HCT116 (cell line): ENCODE data around the gene RSAD1.

Experiments used
- EZH2 ChIP-seq: fragments of 200-600 bp; sonication (generic); IDR thresholded peaks from 2 replicates; pipeline ENCODE4 v1.6.1; 2017; ENCODE audit warnings: antibody characterized with exemption, mixed run types
- EZH2phosphoT487 ChIP-seq: fragments of 200-600 bp; IDR thresholded peaks from 2 replicates; pipeline ENCODE4 v1.6.1; 2018; ENCODE audit warnings: antibody characterized with exemption, borderline replicate concordance
- FOSL1 ChIP-seq: IDR thresholded peaks from 2 replicates; pipeline ENCODE4 v1.6.1; 2012; ENCODE audit warnings: low read depth
- POLR2AphosphoS5 ChIP-seq: IDR thresholded peaks from 2 replicates; pipeline ENCODE4 v1.6.1; 2011; ENCODE audit warnings: mild to moderate bottlenecking, low read depth, low read length, moderate library complexity
- TF ChIP-seq, protein P1 (sequence below), 3 experiments: fragments of 200-600 bp in 1 of 3; sonication (generic) in 1 of 3; IDR thresholded peaks in 2 of 3; conservative IDR thresholded peaks in 1 of 3; 2 replicates each; pipeline ENCODE4 v1.5.1; 2012 to 2017; ENCODE audit warnings: low read depth in 2 of 3, low read length in 2 of 3, antibody characterized with exemption in 1 of 3, borderline replicate concordance in 1 of 3, control low read depth in 1 of 3, mild to moderate bottlenecking in 1 of 3, mixed read lengths in 1 of 3, mixed run types in 1 of 3, moderate library complexity in 1 of 3; ENCODE audit not compliant: insufficient read depth in 1 of 3

DNA sequence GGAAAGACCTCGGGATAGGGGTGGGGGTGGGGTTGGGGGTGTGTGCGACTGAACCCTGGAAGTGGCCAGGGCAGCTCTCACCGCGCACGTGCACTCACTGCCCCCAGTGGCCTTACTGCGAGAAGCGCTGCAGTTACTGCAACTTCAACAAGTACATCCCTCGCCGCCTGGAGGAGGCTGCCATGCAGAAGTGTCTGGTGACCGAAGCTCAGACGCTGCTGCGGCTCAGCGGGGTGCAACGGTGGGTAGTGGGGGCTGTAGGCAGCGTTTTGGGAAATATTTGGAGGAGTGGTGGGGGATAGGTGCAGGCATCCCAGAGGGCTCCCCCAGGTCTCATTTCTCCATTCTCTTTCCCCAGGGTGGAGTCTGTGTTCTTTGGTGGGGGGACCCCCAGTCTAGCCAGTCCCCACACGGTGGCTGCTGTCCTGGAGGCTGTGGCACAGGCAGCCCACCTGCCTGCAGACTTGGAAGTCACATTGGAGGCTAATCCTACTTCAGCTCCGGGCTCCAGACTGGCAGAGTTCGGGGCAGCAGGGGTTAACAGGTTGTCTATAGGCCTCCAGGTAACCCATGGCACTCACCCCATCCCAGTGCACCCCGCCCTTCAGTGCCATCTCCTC, 972 bp downstream of the RSAD1 start:
- TF ChIP-seq FOSL1, result no peak
- no peak for TF ChIP-seq EZH2phosphoT487
- TF ChIP-seq, protein P1, sequence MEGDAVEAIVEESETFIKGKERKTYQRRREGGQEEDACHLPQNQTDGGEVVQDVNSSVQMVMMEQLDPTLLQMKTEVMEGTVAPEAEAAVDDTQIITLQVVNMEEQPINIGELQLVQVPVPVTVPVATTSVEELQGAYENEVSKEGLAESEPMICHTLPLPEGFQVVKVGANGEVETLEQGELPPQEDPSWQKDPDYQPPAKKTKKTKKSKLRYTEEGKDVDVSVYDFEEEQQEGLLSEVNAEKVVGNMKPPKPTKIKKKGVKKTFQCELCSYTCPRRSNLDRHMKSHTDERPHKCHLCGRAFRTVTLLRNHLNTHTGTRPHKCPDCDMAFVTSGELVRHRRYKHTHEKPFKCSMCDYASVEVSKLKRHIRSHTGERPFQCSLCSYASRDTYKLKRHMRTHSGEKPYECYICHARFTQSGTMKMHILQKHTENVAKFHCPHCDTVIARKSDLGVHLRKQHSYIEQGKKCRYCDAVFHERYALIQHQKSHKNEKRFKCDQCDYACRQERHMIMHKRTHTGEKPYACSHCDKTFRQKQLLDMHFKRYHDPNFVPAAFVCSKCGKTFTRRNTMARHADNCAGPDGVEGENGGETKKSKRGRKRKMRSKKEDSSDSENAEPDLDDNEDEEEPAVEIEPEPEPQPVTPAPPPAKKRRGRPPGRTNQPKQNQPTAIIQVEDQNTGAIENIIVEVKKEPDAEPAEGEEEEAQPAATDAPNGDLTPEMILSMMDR (IDR thresholded peaks at IDR 0.05 in 2 of 3, conservative IDR thresholded peaks at IDR 0.05 in 1 of 3; ENCODE audit: borderline replicate concordance in 1 of 3, insufficient read depth in 1 of 3, low read depth in 2 of 3, low read length in 2 of 3), result peak; percentile 51 to 73 (median 63)
- no peak for TF ChIP-seq POLR2AphosphoS5
- TF ChIP-seq EZH2, result no peak
